GM04504 (cell line): Measurements from ENCODE around the gene WDR82.

Experiments
- DNase-seq: peaks from one replicate; pipeline ENCODE4 v3.0.0-alpha.2; 2012; ENCODE audit warnings: low read depth

The WDR82 gene

GRCh38 chr3:52222319-52223221, 55.9 kb downstream of the WDR82 start:
- no peak for DNase-seq

- no peak for DNase-seq
These were observed 56.7 kb downstream of the WDR82 start for GRCh38 chr3:52221563-52222318.

GRCh38 chr3:52221141-52221562, 57.3 kb downstream of the WDR82 start:
- DNase-seq: no peak

GRCh38 chr3:52220380-52221026, 57.9 kb downstream of the WDR82 start:
- no peak for DNase-seq

GRCh38 chr3:52218937-52219650, 59.4 kb downstream of the WDR82 start:
- DNase-seq: no peak

- DNase-seq: no peak
These were observed 60.0 kb downstream of the WDR82 start for GRCh38 chr3:52218454-52218853.

GRCh38 chr3:52218026-52218425, 60.4 kb downstream of the WDR82 start:
- DNase-seq: no peak

- no peak for DNase-seq
These were observed 61.0 kb downstream of the WDR82 start for GRCh38 chr3:52217409-52217805.

GRCh38 chr3:52216585-52217408, 61.7 kb downstream of the WDR82 start:
- DNase-seq: no peak

GRCh38 chr3:52215351-52215750, 63.1 kb downstream of the WDR82 start:
- DNase-seq: no peak

GRCh38 chr3:52213901-52214300, 64.5 kb downstream of the WDR82 start:
- no peak for DNase-seq

- no peak for DNase-seq
These were observed 65.4 kb downstream of the WDR82 start for GRCh38 chr3:52213005-52213404.

GRCh38 chr3:52211268-52211891, 67.1 kb downstream of the WDR82 start:
- no peak for DNase-seq

GRCh38 chr3:52210550-52211046, 67.9 kb downstream of the WDR82 start:
- DNase-seq: no peak

GRCh38 chr3:52210037-52210436, 68.4 kb downstream of the WDR82 start:
- no peak for DNase-seq

GRCh38 chr3:52208556-52208955, 69.9 kb downstream of the WDR82 start:
- no peak for DNase-seq

- no peak for DNase-seq
These were observed 72.6 kb downstream of the WDR82 start for GRCh38 chr3:52205727-52206372.
